ENCODE results near the gene SLC25A44. TPM values are rescaled to one million over a fixed set of nuclear protein-coding genes. Genes with fewer than 3 reads are reported as not detected.

SLC25A44 gene
- total RNA-seq, 1 experiment from 2014 or later: 32.3 TPM

DNA sequence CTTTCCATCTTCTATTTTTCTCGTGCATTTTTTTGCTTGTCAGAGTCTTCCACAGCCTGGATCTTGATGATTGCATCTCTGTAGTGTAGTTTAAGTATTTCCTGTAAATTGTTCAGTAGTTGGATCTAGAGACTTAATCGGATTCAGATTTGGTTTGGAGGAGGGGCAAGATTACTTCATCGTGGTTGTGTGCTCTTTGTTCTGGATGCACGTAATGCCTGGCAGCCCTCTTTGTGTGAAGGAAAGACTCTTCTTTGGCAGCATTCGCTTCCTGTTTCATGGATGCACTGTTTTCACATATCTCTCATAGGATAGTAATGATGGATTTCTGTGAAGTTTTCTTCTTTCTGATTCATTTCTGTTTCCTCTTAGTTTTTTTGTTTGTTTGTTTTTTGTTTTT is 26.4 kb upstream of the SLC25A44 start:
- H3K9me3 Mint-ChIP-seq (ENCODE audit: unreplicated experiment): no peaks in the 10 kb centered on the region
- H3K27ac Mint-ChIP-seq (ENCODE audit: low read depth, unreplicated experiment): no peak overlapping the region
- CTCF ChIA-PET: interaction anchor here (0.7 kb wide), 1 partner anchor 95 kb away, joined by 3 read pairs; no protein-coding TSS in a partner anchor
- DNase-seq (ENCODE audit: unreplicated experiment): no peak
- POLR2A ChIA-PET: no interaction called here
- peaks cover 18% of the 10 kb centered on the region for H3K27me3 Mint-ChIP-seq (ENCODE audit: insufficient read depth, unreplicated experiment)
- TF ChIP-seq, protein P1, sequence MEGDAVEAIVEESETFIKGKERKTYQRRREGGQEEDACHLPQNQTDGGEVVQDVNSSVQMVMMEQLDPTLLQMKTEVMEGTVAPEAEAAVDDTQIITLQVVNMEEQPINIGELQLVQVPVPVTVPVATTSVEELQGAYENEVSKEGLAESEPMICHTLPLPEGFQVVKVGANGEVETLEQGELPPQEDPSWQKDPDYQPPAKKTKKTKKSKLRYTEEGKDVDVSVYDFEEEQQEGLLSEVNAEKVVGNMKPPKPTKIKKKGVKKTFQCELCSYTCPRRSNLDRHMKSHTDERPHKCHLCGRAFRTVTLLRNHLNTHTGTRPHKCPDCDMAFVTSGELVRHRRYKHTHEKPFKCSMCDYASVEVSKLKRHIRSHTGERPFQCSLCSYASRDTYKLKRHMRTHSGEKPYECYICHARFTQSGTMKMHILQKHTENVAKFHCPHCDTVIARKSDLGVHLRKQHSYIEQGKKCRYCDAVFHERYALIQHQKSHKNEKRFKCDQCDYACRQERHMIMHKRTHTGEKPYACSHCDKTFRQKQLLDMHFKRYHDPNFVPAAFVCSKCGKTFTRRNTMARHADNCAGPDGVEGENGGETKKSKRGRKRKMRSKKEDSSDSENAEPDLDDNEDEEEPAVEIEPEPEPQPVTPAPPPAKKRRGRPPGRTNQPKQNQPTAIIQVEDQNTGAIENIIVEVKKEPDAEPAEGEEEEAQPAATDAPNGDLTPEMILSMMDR (IDR thresholded peaks at IDR 0.05; ENCODE audit: unreplicated experiment): no peak
- no peaks in the 10 kb centered on the region for H3K4me1 Mint-ChIP-seq (ENCODE audit: insufficient read depth, unreplicated experiment)
- H3K4me3 Mint-ChIP-seq (ENCODE audit: unreplicated experiment): no peak overlapping the region
- H3K36me3 Mint-ChIP-seq (ENCODE audit: insufficient read depth, unreplicated experiment): no peaks in the 10 kb centered on the region
- BruUV-seq (replicated peaks): no TSS peak
- intact Hi-C loops (cut with micrococcal nuclease): no loop called here

DNA sequence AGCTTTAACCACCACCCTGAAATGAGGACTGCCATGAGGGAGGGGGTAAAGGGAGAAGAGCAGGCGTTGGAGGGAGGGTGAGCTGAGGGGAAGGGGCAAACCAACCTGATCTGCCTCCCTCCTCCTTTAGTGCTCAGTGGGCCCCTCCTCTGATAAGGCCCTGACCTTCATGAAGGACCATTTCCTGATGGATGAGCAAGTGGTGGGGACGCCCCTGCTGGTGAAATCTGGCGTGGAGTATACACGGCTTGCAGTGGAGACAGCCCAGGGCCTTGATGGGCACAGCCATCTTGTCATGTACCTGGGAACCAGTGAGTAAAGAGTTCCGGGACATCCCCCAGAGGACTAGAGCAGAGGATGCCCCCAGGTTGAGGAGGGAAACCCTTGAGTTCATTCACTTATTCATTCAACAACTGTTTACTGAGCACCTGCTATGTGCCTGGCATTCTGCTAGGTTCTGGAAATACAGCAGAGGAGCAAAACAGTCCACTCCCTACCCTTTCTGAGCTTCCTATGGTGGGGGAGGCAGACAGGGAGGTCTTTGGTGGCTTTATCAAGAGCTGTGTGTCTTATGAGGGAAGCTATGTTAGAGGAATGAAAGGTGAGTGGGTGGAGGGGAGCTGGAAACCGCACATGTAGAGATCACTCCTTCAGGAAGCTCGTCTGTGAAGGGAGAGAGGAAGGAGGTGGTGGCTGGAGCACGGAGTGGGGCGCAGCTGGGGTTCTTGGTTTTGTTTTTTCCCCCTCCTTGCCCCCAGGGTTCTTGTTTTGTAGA is 21.0 kb upstream of the SLC25A44 start:
- DNase-seq (ENCODE audit: unreplicated experiment): no peak
- Mint-ChIP-seq H3K9me3 (ENCODE audit: unreplicated experiment) (no peaks in the 10 kb centered on the region), H3K27me3 (ENCODE audit: insufficient read depth, unreplicated experiment) (peaks cover 30% of the 10 kb centered on the region), H3K4me1 (ENCODE audit: insufficient read depth, unreplicated experiment) (no peaks in the 10 kb centered on the region), H3K4me3 (ENCODE audit: unreplicated experiment) (no peak overlapping the region), H3K27ac (ENCODE audit: low read depth, unreplicated experiment) (no peak overlapping the region), H3K36me3 (ENCODE audit: insufficient read depth, unreplicated experiment) (peaks cover 5% of the 10 kb centered on the region)
- ChIA-PET CTCF (interaction anchor here (0.5 to 1.9 kb wide), 9 partner anchors 24 to 1693 kb away, joined by 3 to 12 read pairs (median 3); no protein-coding TSS in a partner anchor), POLR2A (interaction anchor here (0.6 to 1.6 kb wide), 5 partner anchors 20 to 349 kb away, joined by 3 to 4 read pairs (median 4); partner anchors contain the start of gene SLC25A44)
- TF ChIP-seq, protein P1 (IDR thresholded peaks at IDR 0.05; ENCODE audit: unreplicated experiment): no peak
- intact Hi-C loops (cut with micrococcal nuclease): no loop called here
- BruUV-seq (replicated peaks): no TSS peak

DNA sequence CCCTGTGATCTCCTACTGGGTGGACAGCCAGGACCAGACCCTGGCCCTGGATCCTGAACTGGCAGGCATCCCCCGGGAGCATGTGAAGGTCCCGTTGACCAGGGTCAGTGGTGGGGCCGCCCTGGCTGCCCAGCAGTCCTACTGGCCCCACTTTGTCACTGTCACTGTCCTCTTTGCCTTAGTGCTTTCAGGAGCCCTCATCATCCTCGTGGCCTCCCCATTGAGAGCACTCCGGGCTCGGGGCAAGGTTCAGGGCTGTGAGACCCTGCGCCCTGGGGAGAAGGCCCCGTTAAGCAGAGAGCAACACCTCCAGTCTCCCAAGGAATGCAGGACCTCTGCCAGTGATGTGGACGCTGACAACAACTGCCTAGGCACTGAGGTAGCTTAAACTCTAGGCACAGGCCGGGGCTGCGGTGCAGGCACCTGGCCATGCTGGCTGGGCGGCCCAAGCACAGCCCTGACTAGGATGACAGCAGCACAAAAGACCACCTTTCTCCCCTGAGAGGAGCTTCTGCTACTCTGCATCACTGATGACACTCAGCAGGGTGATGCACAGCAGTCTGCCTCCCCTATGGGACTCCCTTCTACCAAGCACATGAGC is 17.2 kb upstream of the SLC25A44 start:
- Mint-ChIP-seq H3K4me3 (ENCODE audit: unreplicated experiment) (no peak overlapping the region), H3K27ac (ENCODE audit: low read depth, unreplicated experiment) (no peak overlapping the region), H3K9me3 (ENCODE audit: unreplicated experiment) (no peaks in the 10 kb centered on the region), H3K4me1 (ENCODE audit: insufficient read depth, unreplicated experiment) (no peaks in the 10 kb centered on the region), H3K36me3 (ENCODE audit: insufficient read depth, unreplicated experiment) (peaks cover 5% of the 10 kb centered on the region), H3K27me3 (ENCODE audit: insufficient read depth, unreplicated experiment) (peaks cover 13% of the 10 kb centered on the region)
- TF ChIP-seq, protein P1 (IDR thresholded peaks at IDR 0.05; ENCODE audit: unreplicated experiment): no peak
- POLR2A ChIA-PET: interaction anchor here (1.4 kb wide), 1 partner anchor 31 kb away, joined by 5 read pairs; no protein-coding TSS in a partner anchor
- intact Hi-C loops (cut with micrococcal nuclease): no loop called here
- CTCF ChIA-PET: interaction anchor here (0.6 to 2.1 kb wide), 7 partner anchors 16 to 1307 kb away, joined by 3 to 12 read pairs (median 4); partner anchors contain the start of gene KCNN3
- no TSS peak for BruUV-seq (replicated peaks)
- no peak for DNase-seq (ENCODE audit: unreplicated experiment)
